Measurements from ENCODE around the gene USP30.
"Not testable (repeated sequence)": the region's sequence is repeated elsewhere in the genome, so short reads cannot be mapped to it uniquely, and the experiment has no call there.

USP30 gene

DNA sequence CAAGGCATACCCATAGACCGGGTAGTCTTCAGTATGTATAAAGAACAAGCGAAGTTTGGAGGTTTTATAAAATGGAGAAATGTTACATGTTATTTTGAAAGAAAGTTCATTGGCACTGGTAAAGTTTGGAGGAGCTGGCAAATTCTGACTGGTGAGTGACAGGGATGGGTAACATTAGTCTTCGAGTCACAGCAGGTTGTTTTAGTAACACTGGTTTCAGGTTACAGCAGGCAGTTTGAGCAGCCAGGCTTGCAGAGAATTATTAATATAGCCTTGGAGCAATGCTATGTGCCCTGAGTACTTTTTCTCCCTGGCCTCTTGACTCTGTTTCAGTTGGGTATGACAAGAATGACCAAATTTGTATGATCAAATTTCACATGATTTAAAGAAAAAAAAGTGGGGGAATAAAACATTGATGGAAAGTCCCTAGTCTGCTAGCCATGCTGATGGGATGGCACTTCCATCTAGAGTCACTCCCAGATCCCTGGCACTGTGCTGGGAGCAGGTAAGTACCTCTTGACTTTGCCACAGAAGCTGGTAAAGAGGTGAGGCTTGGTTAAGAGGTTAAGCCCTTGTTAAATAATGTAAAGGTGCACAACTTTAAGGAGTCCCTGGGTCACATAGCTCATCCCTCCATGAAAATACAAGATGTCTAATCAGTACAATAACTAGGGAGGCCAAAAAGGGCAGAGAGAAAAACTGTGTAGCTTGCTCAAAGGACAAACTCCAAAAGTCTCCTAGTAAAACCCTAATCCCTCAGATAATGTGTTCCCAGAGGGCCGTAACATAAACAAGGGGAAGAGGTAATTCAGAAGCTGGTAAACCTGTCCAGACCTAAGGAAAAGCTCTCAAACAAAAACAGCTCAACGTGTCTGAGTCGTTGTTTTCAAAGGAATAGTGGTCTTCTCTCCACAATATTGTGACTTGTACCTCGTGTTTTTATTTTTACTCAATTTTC is 18.9 kb upstream of the USP30 start:
- TF ChIP-seq, protein P1, sequence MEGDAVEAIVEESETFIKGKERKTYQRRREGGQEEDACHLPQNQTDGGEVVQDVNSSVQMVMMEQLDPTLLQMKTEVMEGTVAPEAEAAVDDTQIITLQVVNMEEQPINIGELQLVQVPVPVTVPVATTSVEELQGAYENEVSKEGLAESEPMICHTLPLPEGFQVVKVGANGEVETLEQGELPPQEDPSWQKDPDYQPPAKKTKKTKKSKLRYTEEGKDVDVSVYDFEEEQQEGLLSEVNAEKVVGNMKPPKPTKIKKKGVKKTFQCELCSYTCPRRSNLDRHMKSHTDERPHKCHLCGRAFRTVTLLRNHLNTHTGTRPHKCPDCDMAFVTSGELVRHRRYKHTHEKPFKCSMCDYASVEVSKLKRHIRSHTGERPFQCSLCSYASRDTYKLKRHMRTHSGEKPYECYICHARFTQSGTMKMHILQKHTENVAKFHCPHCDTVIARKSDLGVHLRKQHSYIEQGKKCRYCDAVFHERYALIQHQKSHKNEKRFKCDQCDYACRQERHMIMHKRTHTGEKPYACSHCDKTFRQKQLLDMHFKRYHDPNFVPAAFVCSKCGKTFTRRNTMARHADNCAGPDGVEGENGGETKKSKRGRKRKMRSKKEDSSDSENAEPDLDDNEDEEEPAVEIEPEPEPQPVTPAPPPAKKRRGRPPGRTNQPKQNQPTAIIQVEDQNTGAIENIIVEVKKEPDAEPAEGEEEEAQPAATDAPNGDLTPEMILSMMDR (IDR thresholded peaks at IDR 0.05; ENCODE audit: borderline replicate concordance, control extremely low read depth, extremely low read depth, insufficient read depth, missing control alignments), result no peak
- in situ Hi-C loops (cut with MboI; ENCODE audit: low sequenced_read_pairs, unreplicated experiment), result no loop called here
- DNase-seq (ENCODE audit: low spot score), result no peak

DNA sequence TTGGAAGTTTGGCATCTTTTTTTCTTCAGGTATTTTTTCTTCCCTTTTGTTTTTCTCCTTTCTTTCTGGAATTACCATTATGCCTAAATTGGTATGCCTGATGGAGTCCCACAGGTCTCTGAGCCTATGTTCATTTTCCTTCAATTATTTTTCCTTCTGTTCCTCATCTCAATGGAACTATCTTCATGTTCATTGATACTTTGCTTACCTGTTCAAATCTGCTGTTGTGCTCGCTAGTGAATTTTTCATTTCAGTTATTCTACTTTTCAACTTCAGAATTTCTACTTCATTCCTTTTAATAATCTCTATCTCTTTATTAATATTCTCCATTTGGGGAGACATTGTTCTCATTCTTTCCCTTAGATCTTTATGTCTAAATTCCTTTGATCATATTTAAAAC is 15.4 kb upstream of the USP30 start:
- DNase-seq (ENCODE audit: low spot score), result no peak
- TF ChIP-seq, protein P1 (IDR thresholded peaks at IDR 0.05; ENCODE audit: borderline replicate concordance, control extremely low read depth, extremely low read depth, insufficient read depth, missing control alignments), result no peak
- in situ Hi-C loops (cut with MboI; ENCODE audit: low sequenced_read_pairs, unreplicated experiment), result no loop called here

DNA sequence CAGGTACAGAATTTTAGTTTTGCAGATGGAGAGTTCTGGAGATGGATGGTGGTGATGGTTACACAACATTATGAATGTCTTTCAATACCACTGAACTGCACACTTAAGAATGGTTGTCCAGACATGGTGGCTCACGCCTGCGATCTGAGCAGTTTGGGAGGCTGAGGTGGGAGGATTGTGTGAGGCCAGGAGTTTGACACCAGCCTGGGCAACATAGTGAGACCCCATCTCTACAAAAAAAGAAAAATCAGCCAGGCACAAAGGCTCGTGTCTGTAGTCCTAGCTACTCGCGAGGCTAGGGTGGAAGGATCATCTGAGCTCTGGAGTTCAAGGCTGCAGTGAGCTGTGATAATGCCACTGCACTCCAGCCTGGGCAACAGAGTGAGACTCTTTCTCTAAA is 8.1 kb upstream of the USP30 start:
- in situ Hi-C loops (cut with MboI; ENCODE audit: low sequenced_read_pairs, unreplicated experiment), result no loop called here
- no peak for DNase-seq (ENCODE audit: low spot score)
- TF ChIP-seq, protein P1 (IDR thresholded peaks at IDR 0.05; ENCODE audit: borderline replicate concordance, control extremely low read depth, extremely low read depth, insufficient read depth, missing control alignments), result no peak

DNA sequence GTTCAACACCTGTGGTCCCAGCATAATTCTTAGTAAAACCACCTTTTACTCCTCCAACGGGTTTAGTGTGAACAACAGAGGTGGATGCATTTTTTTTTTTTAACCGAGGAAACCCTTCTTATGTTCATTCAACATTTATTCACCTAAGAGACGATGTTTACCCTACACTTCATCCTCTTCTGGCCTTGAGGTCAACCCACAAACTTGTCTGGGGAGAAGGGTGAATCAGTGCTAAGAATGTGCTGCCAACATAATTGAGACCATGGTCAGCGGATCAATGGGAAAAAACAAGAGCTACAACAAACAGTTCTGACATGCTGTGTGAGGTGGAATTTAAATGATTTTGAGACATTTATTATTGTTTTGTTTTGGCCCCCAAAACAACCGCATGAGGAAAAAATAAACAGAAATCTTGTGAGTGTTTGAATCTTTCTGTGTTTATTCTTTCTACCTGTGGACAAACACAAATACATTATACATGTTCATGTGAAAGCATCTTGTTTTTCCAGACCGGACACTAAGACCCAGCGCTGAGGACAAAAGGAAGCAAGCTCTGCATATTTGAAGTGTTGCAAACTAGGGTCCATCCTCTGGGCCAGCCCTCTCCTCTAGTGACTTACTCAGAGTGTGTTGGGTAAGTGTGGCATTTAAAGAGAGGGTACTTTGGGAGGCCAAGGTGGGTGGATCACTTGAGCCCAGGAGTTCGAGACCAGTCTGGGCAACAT is 5.1 kb upstream of the USP30 start:
- no peak for DNase-seq (ENCODE audit: low spot score)
- TF ChIP-seq, protein P1 (IDR thresholded peaks at IDR 0.05; ENCODE audit: borderline replicate concordance, control extremely low read depth, extremely low read depth, insufficient read depth, missing control alignments), result no peak
- in situ Hi-C loops (cut with MboI; ENCODE audit: low sequenced_read_pairs, unreplicated experiment), result no loop called here

DNA sequence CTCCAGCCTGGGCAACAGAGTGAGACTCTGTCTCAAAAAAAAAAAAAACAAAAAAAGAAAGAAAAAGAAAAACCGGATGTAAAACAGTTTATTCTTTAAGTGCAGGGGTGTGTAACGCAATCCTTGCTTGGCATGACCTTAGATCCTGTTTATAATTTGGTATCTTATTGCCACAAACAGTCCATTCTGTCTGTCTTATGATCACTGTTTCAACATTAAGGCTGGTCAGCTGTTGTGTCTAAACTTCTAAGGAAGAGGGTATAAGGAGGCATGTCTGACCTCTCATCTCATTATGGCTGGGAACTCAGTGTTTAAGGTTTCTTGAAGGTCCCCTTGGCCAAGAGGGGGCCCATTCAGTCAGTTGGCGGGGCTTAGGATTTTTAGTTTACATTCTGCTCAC is 3.7 kb upstream of the USP30 start:
- DNase-seq (ENCODE audit: low spot score); in situ Hi-C loops (cut with MboI; ENCODE audit: low sequenced_read_pairs, unreplicated experiment): not testable (repeated sequence)

DNA sequence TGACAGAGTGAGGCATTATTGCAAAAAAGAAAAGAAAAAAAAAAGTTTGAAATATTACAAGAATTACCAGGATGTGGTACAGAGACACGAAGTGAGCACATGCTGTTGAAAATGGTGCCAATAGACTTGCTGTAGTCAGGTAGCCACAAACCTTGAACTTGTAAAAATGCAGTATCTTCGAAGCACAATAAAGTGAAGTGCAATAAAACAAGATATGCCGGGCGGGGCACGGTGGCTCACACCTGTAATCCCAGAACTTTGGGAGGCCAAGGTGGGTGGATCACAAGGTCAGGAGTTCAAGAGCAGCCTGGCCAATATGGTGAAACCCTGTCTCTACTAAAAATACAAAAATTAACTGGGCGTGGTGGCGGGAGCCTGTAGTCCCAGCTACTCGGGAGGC is 2.6 kb upstream of the USP30 start:
- DNase-seq (ENCODE audit: low spot score); in situ Hi-C loops (cut with MboI; ENCODE audit: low sequenced_read_pairs, unreplicated experiment): not testable (repeated sequence)

DNA sequence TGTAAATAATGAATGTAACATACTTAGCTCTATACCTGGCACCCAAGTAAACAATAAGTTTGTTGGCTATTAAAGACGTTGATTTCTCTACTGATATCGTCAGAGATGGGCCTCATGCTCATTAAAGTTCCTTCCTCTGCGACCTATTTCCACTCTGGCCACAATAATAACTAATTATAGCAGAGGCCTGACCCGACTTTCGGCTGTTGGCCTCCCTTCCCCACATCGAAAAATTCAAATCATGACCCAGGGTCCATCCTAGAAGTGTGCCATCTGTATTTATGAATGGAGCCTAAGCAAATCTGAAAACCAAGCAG is 321 bp upstream of the USP30 start:
- TF ChIP-seq, protein P1 (IDR thresholded peaks at IDR 0.05; ENCODE audit: borderline replicate concordance, control extremely low read depth, extremely low read depth, insufficient read depth, missing control alignments), result no peak
- in situ Hi-C loops (cut with MboI; ENCODE audit: low sequenced_read_pairs, unreplicated experiment), result no loop called here
- no peak for DNase-seq (ENCODE audit: low spot score)

Data from GM13976 (cell line).